ENCODE data around the gene HTRA1. TPM values are rescaled to one million over a fixed set of nuclear protein-coding genes. Genes with fewer than 3 reads are reported as not detected.

Gene HTRA1
- total and polyA plus RNA-seq, 7 donors, result 22.7 to 162 (median 119) TPM

GRCh38 chr10:122555442-122555841 is 94.1 kb downstream of the HTRA1 start:
- TF ChIP-seq POLR2AphosphoS5 (IDR thresholded peaks at IDR 0.05) (no peak), EP300 (IDR thresholded peaks at IDR 0.05) (no peak), CTCF (IDR thresholded peaks at IDR 0.05) (no peak), POLR2A (IDR thresholded peaks at IDR 0.05) (no peak)
- H3K27me3 ChIP-seq, result peaks cover 0 to 7% (median 0%) of the 10 kb centered on the region in 3 donors
- no peak for DNase-seq
- no peaks in the 10 kb centered on the region for H3K4me1 ChIP-seq
- H3K4me3 ChIP-seq, result no peak overlapping the region
- H3K27ac ChIP-seq, result no peak overlapping the region
- H3K36me3 ChIP-seq, result no peaks in the 10 kb centered on the region
- WGBS, 2 donors, result 82 to 84% methylated on average over 3 of the region's 3 CpGs
- H3K9me3 ChIP-seq, result no peaks in the 10 kb centered on the region
- intact Hi-C loops (cut with DNase I), result no loop called here

- intact Hi-C loops (cut with DNase I), result no loop called here
- TF ChIP-seq POLR2A (IDR thresholded peaks at IDR 0.05) (no peak), POLR2AphosphoS5 (IDR thresholded peaks at IDR 0.05) (no peak), CTCF (IDR thresholded peaks at IDR 0.05) (no peak), EP300 (IDR thresholded peaks at IDR 0.05) (no peak)
- H3K4me1 ChIP-seq, result no peaks in the 10 kb centered on the region
- H3K36me3 ChIP-seq, result no peaks in the 10 kb centered on the region
- no peak overlapping the region for H3K4me3 ChIP-seq
- H3K27ac ChIP-seq, result no peak overlapping the region
- DNase-seq, result no peak
- peaks cover 0 to 13% (median 0%) of the 10 kb centered on the region in 3 donors for H3K27me3 ChIP-seq
- WGBS, 2 donors, result 31 to 47% methylated on average over 9 of the region's 9 CpGs
- H3K9me3 ChIP-seq, result no peaks in the 10 kb centered on the region
Observed at GRCh38 chr10:122557516-122557915, 96.2 kb downstream of the HTRA1 start.

- H3K4me3 ChIP-seq, result no peak overlapping the region
- DNase-seq, result no peak
- H3K9me3 ChIP-seq, result no peaks in the 10 kb centered on the region
- no peaks in the 10 kb centered on the region for H3K4me1 ChIP-seq
- intact Hi-C loops (cut with DNase I), result no loop called here
- no peak for TF ChIP-seq POLR2A (IDR thresholded peaks at IDR 0.05)
- no peak overlapping the region for H3K27ac ChIP-seq
- H3K27me3 ChIP-seq, result peaks cover 0 to 18% (median 0%) of the 10 kb centered on the region in 3 donors
- H3K36me3 ChIP-seq, result no peaks in the 10 kb centered on the region
- 63 to 81% methylated on average over 5 of the region's 5 CpGs for WGBS, 2 donors
Observed at GRCh38 chr10:122558452-122558851, 97.1 kb downstream of the HTRA1 start.

GRCh38 chr10:122559228-122559627 is 97.9 kb downstream of the HTRA1 start:
- WGBS, 2 donors, result 63 to 70% methylated on average over 2 of the region's 2 CpGs

GRCh38 chr10:122560279-122560804 is 99.0 kb downstream of the HTRA1 start, which contains the start of gene DMBT1:
Gene DMBT1 (plus strand): TSS chr10:122560754. CDS start chr10:122560771, 17 bp downstream.
- Histone ChIP-seq H3K27ac (no peak within 1 kb of the TSS), H3K4me3 (no peak within 1 kb of the TSS), H3K36me3 (no peaks in the 10 kb centered on the region), H3K4me1 (no peaks in the 10 kb centered on the region), H3K27me3 (peaks cover 0 to 18% (median 0%) of the 10 kb centered on the region in 3 donors), H3K9me3 (no peaks in the 10 kb centered on the region)
- 15 to 18% methylated on average over 4 of the region's 4 CpGs for WGBS, 2 donors
- no peak for DNase-seq
- intact Hi-C loops (cut with DNase I), result loop anchor here (10.0 kb wide), 1 partner anchor 144 kb away; no protein-coding TSS in a partner anchor
- TF ChIP-seq POLR2A (IDR thresholded peaks at IDR 0.05) (no peak), CTCF (IDR thresholded peaks at IDR 0.05) (no peak), EP300 (IDR thresholded peaks at IDR 0.05) (no peak), POLR2AphosphoS5 (IDR thresholded peaks at IDR 0.05) (no peak)

More at GRCh38 chr10:122559228-122559627, 97.9 kb downstream of the HTRA1 start:
- Histone ChIP-seq H3K4me3 (no peak overlapping the region), H3K36me3 (no peaks in the 10 kb centered on the region), H3K4me1 (no peaks in the 10 kb centered on the region), H3K27ac (no peak overlapping the region), H3K27me3 (peaks cover 0 to 18% (median 0%) of the 10 kb centered on the region in 3 donors), H3K9me3 (no peaks in the 10 kb centered on the region)
- intact Hi-C loops (cut with DNase I), result no loop called here
- DNase-seq, result no peak
- TF ChIP-seq EP300 (IDR thresholded peaks at IDR 0.05), result no peak
- no peak for TF ChIP-seq POLR2A (IDR thresholded peaks at IDR 0.05)
- TF ChIP-seq CTCF (IDR thresholded peaks at IDR 0.05), result no peak
- TF ChIP-seq POLR2AphosphoS5 (IDR thresholded peaks at IDR 0.05), result no peak

Measured in sigmoid colon (tissue), 7 donors.